Measurements from ENCODE around the gene ACSM6. TPM values are rescaled to one million over a fixed set of nuclear protein-coding genes. Genes with fewer than 3 reads are reported as not detected.

The ACSM6 gene
- polyA plus RNA-seq, 1 experiment = not detected

DNA sequence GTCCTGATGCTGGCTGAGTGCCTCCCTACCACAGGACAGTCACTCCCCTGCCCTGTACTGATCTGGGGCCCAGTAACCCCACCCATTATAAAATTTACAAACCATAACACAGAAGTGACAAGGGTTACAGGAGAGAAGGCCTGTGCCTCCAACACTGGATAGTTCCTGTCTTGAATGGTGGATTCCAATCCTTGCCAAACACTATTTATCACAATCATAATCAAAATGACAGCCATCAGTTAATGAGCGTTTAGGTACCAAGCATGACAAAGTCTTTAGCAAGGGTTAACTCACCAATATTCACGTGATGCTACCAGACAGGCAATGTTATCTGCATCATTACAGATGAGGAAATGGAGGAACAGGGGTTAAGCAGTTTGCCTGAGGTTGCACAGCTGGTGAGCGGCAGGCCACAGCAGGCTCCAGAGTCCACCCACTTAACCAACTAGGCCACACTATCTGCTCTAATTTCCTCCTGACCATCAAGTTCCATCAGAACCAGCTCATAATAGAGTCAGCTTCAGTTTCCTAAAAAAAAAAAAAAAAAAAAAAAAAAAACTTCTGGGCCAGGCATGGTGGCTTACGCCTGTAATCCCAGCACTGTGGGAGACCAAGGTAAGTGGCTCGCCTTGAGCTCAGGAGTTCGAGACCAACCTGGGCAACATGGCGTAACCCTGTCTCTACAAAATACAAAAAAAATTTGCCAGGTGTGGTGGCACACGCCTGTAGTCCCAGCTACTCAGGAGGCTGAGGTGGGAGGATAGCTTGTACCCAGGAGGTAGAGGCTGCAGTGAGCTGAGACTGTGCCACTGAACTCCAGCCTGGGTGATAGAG is 82.5 kb downstream of the ACSM6 start:
- TF ChIP-seq, protein P1, sequence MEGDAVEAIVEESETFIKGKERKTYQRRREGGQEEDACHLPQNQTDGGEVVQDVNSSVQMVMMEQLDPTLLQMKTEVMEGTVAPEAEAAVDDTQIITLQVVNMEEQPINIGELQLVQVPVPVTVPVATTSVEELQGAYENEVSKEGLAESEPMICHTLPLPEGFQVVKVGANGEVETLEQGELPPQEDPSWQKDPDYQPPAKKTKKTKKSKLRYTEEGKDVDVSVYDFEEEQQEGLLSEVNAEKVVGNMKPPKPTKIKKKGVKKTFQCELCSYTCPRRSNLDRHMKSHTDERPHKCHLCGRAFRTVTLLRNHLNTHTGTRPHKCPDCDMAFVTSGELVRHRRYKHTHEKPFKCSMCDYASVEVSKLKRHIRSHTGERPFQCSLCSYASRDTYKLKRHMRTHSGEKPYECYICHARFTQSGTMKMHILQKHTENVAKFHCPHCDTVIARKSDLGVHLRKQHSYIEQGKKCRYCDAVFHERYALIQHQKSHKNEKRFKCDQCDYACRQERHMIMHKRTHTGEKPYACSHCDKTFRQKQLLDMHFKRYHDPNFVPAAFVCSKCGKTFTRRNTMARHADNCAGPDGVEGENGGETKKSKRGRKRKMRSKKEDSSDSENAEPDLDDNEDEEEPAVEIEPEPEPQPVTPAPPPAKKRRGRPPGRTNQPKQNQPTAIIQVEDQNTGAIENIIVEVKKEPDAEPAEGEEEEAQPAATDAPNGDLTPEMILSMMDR (IDR thresholded peaks at IDR 0.05; ENCODE audit: insufficient read depth, low read depth, low read length) = no peak
- Histone ChIP-seq H3K36me3 (ENCODE audit: control insufficient read depth, insufficient read depth, low read length) (no peaks in the 10 kb centered on the region), H3K4me3 (ENCODE audit: low read depth, low read length) (no peak overlapping the region), H3K27me3 (ENCODE audit: control insufficient read depth, insufficient read depth, low read length) (no peaks in the 10 kb centered on the region)
- ChIA-PET POLR2A (no interaction called here), CTCF (interaction anchor here (0.6 to 1.8 kb wide), 4 partner anchors 9 to 86 kb away, joined by 3 to 5 read pairs (median 3); no protein-coding TSS in a partner anchor)
- no peak for DNase-seq (ENCODE audit: low read depth)

DNA sequence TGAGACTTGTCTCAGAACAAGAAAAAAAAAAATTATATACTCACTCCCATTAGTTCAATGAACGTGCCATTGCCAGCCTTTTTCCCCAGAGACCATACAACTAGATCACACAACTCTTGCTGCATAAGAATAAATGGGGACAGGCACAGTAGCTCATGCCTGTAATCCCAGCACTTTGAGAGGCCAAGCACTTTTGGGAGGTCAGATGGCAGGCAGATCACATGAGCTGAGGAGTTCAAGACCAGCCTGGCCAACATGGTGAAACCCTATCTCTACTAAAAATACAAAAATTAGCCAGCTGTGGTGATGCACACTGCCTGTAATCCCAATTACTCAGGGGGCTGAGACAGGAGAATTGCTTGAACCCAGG is 83.1 kb downstream of the ACSM6 start:
- ChIA-PET CTCF (interaction anchor here (0.6 to 1.8 kb wide), 3 partner anchors 8 to 52 kb away, joined by 3 to 5 read pairs (median 3); no protein-coding TSS in a partner anchor), POLR2A (no interaction called here)

DNA sequence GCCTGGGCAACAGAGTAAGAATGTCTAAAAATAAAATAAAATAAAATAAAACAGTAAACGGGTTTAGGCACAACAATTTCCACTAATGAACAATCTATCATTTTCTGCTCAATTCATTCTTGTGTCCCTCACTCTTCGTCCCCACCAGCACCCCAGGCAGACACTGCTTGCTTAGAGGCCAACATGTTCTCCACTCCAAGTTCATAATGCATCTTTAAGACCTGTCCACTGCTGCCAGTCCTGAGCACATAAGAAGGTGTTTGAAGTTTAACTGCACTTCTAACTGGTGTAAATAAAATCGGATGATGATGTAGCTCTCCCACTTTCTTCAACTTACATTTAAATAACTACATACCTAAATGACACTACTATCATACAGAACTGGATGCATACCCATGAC is 83.6 kb downstream of the ACSM6 start:
- POLR2A ChIA-PET = no interaction called here
- Histone ChIP-seq H3K4me3 (ENCODE audit: low read depth, low read length) (no peak overlapping the region), H3K27me3 (ENCODE audit: control insufficient read depth, insufficient read depth, low read length) (no peaks in the 10 kb centered on the region), H3K36me3 (ENCODE audit: control insufficient read depth, insufficient read depth, low read length) (no peaks in the 10 kb centered on the region)
- TF ChIP-seq, protein P1 (IDR thresholded peaks at IDR 0.05; ENCODE audit: insufficient read depth, low read depth, low read length) = no peak
- CTCF ChIA-PET = interaction anchor here (0.8 to 1.3 kb wide), 3 partner anchors 12 to 34 kb away, joined by 3 read pairs; no protein-coding TSS in a partner anchor
- DNase-seq (ENCODE audit: low read depth) = no peak

More for the DNA sequence above, 83.1 kb downstream of the ACSM6 start:
- H3K27me3 ChIP-seq (ENCODE audit: control insufficient read depth, insufficient read depth, low read length) = no peaks in the 10 kb centered on the region
- no peak overlapping the region for H3K4me3 ChIP-seq (ENCODE audit: low read depth, low read length)
- H3K36me3 ChIP-seq (ENCODE audit: control insufficient read depth, insufficient read depth, low read length) = no peaks in the 10 kb centered on the region
- TF ChIP-seq, protein P1 (IDR thresholded peaks at IDR 0.05; ENCODE audit: insufficient read depth, low read depth, low read length) = no peak
- no peak for DNase-seq (ENCODE audit: low read depth)

Small RNAs within 50 kb of the gene (small RNA-seq; reads per million reads assigned to genes)
- gene AL157834.3 (ENCODE audit: insufficient read length, low read depth, low replicate concordance) = not detected

Other genes with a start within 250 kb of the ACSM6 start
- 0.04 TPM in 1 of 2 replicates, not detected in the other for gene CYP2C8, start 124.7 kb upstream of the ACSM6 start, polyA plus RNA-seq (2011; rRNA removed)
- 114 and 141 TPM in 2 replicates for gene PDLIM1, start 96.8 kb downstream of the ACSM6 start, polyA plus RNA-seq (2011; rRNA removed)

Measured in BJ (cell line).